Natural killer cell (primary cell): Measurements from ENCODE around the gene NPEPL1. TPM values are rescaled to one million over a fixed set of nuclear protein-coding genes. Genes with fewer than 3 reads are reported as not detected.
A peak's percentile ranks its signal among the peaks of the same experiment; 100 is the strongest.
"Not testable (repeated sequence)": the region's sequence is repeated elsewhere in the genome, so short reads cannot be mapped to it uniquely, and the experiment has no call there.

Source experiments
- ATAC-seq, 3 donors: fragments of 150-1000 bp in 2 of 3; fragments of 200-7000 bp in 1 of 3; cut with Tn5 transposase; 1 replicate in 1 of 3; 2 replicates in 2 of 3; pipeline ENCODE4 v1.10.0; 2021; ENCODE audit warnings: mild to moderate bottlenecking in 2 of 3, moderate library complexity in 2 of 3
- DNase-seq, 2 donors: peaks; one replicate each; pipeline versions ENCODE4 v3.0.0 to v3.0.0-alpha.2; 2013 to 2021; ENCODE audit warnings: mixed read lengths in 1 of 2
- H3K27ac ChIP-seq: one replicate; pipeline ENCODE4 v1.5.1; 2013; ENCODE audit warnings: mild to moderate bottlenecking, low read length
- H3K27me3 ChIP-seq: one replicate; pipeline ENCODE4 v1.6.1; 2013; ENCODE audit warnings: low read length; ENCODE audit not compliant: control insufficient read depth, insufficient read depth
- H3K36me3 ChIP-seq: one replicate; pipeline ENCODE4 v1.6.1; 2013; ENCODE audit warnings: low read length; ENCODE audit not compliant: control insufficient read depth, insufficient read depth
- H3K4me1 ChIP-seq: one replicate; pipeline ENCODE4 v1.6.1; 2013; ENCODE audit warnings: low read length; ENCODE audit not compliant: control insufficient read depth, insufficient read depth
- H3K4me3 ChIP-seq: one replicate; pipeline ENCODE4 v1.5.1; 2013; ENCODE audit warnings: low read length
- H3K9me3 ChIP-seq: one replicate; pipeline ENCODE4 v1.6.1; 2013; ENCODE audit warnings: low read length; ENCODE audit not compliant: control insufficient read depth, insufficient read depth
- H3K27ac Mint-ChIP-seq, 2 donors: one replicate each; pipeline ENCODE4 v1.8.0; 2022; ENCODE audit warnings: mild to moderate bottlenecking in 2 of 2, mixed read lengths in 2 of 2, moderate library complexity in 1 of 2
- H3K27me3 Mint-ChIP-seq, 2 donors: one replicate each; pipeline ENCODE4 v1.8.0; 2022; ENCODE audit warnings: low read depth in 2 of 2, mixed read lengths in 2 of 2
- H3K36me3 Mint-ChIP-seq: one replicate; pipeline ENCODE4 v1.8.0; 2022; ENCODE audit warnings: mixed read lengths
- H3K4me1 Mint-ChIP-seq, 2 donors: one replicate each; pipeline ENCODE4 v1.8.0; 2022; ENCODE audit warnings: mixed read lengths in 2 of 2
- H3K4me3 Mint-ChIP-seq: one replicate; pipeline ENCODE4 v1.8.0; 2022; ENCODE audit warnings: mild to moderate bottlenecking, moderate library complexity, mixed read lengths
- H3K9me3 Mint-ChIP-seq, 2 donors: one replicate each; pipeline ENCODE4 v1.8.0; 2022; ENCODE audit warnings: mixed read lengths in 2 of 2
- WGBS: methylation state at CpG from one replicate; pipeline ENCODE4 v1.1.7; 2013; ENCODE audit warnings: missing lambda C conversion rate; ENCODE audit not compliant: insufficient coverage; 5-methylcytosine and 5-hydroxymethylcytosine counted together
- intact Hi-C: fragments of 100-400 bp; cut with micrococcal nuclease; formaldehyde crosslinking; loops from one replicate; pipeline ENCODE4 v1.14.2; 2022
- total RNA-seq, 4 donors: library from RNA; stranded (reverse); fragments of 120-200 nt in 1 of 4; gene quantifications; one replicate each; pipeline versions ENCODE4 v1.2.3 to v1.2.4, GENCODE V29; 2013 to 2022
- TF ChIP-seq, protein P1 (sequence below): fragments of 200-600 bp; IDR thresholded peaks from one replicate; pipeline ENCODE4 v1.8.0; 2022; ENCODE audit warnings: antibody characterized with exemption

The NPEPL1 gene
- total RNA-seq, 3 donors from 2014 or later (not counting 1 experiment from before 2014, with no cell fraction given), result 66.0 to 83.7 (median 68.4) TPM

DNA sequence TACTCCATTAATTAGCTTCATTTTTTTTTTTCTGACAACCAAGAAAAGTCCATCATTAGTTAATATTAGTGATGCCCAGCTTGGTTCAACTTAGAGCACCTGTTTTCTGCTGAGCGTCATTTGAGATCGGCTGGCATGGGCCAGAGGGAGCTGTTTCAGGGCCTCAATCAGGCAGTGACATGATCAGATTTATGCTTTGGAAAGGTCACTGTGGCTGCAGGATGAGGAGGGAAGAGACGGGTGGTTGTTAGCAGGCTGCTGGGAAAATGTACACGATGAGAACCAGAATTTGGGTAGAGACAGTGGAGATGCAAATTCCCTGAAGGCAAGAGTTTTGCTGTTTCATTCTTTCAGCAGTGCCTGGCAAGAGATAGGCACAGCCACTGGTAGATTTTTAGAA is 45.9 kb upstream of the NPEPL1 start:
- no peak overlapping the region for H3K27ac ChIP-seq
- ATAC-seq (no peak), DNase-seq (no peak)
- TF ChIP-seq, protein P1, sequence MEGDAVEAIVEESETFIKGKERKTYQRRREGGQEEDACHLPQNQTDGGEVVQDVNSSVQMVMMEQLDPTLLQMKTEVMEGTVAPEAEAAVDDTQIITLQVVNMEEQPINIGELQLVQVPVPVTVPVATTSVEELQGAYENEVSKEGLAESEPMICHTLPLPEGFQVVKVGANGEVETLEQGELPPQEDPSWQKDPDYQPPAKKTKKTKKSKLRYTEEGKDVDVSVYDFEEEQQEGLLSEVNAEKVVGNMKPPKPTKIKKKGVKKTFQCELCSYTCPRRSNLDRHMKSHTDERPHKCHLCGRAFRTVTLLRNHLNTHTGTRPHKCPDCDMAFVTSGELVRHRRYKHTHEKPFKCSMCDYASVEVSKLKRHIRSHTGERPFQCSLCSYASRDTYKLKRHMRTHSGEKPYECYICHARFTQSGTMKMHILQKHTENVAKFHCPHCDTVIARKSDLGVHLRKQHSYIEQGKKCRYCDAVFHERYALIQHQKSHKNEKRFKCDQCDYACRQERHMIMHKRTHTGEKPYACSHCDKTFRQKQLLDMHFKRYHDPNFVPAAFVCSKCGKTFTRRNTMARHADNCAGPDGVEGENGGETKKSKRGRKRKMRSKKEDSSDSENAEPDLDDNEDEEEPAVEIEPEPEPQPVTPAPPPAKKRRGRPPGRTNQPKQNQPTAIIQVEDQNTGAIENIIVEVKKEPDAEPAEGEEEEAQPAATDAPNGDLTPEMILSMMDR, result no peak
- 89% methylated on average over 4 of the region's 4 CpGs for WGBS
- intact Hi-C loops, result no loop called here
- no peaks in the 10 kb centered on the region for H3K27me3 ChIP-seq
- H3K4me1 Mint-ChIP-seq, result peaks cover 21 to 23% of the 10 kb centered on the region in 2 donors
- no peaks in the 10 kb centered on the region for H3K36me3 Mint-ChIP-seq
- no peak overlapping the region for H3K4me3 ChIP-seq
- no peak overlapping the region for H3K27ac Mint-ChIP-seq
- no peak overlapping the region for H3K4me3 Mint-ChIP-seq
- no peaks in the 10 kb centered on the region for H3K9me3 Mint-ChIP-seq
- H3K27me3 Mint-ChIP-seq, result peaks cover 0 to 4% of the 10 kb centered on the region in 2 donors
- no peaks in the 10 kb centered on the region for H3K9me3 ChIP-seq
- H3K36me3 ChIP-seq, result no peaks in the 10 kb centered on the region
- peaks cover 10% of the 10 kb centered on the region for H3K4me1 ChIP-seq

DNA sequence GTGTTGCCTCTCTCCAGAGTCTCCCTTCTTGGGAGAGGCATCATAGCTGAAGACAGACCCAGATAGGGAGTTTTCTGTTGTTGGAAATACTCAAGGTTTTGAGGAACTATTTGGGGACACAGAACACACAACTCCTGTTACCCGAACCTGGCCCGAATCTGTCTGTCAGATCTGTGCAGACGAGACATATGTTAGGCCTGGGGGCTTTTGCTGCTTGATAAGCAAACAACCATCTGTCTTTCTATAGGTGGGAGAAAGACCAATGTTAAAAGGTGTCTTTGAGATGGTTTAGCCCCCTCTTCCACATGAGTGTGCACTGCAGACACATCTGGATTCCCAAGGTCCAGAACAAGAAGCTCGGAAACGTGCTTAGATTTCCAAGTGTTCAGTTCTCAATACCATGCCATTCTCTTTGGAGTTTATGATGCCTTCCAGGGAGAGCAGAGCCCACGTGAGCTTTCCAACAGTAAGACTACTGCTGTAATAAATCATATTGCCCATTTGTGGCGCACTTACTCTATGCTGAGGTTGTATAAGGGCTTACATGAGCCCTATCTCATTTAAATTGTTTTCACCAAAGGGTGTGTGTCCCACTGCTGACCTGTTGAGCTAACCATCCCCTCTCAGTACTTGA is 45.3 kb upstream of the NPEPL1 start:
- Histone ChIP-seq H3K27ac (no peak overlapping the region), H3K9me3 (no peaks in the 10 kb centered on the region), H3K36me3 (no peaks in the 10 kb centered on the region), H3K27me3 (no peaks in the 10 kb centered on the region), H3K4me1 (peaks cover 11% of the 10 kb centered on the region), H3K4me3 (no peak overlapping the region)
- peaks cover 0 to 1% of the 10 kb centered on the region in 2 donors for H3K27me3 Mint-ChIP-seq
- H3K4me1 Mint-ChIP-seq, result peaks cover 22 to 25% of the 10 kb centered on the region in 2 donors
- H3K36me3 Mint-ChIP-seq, result no peaks in the 10 kb centered on the region
- 78% methylated on average over 7 of the region's 7 CpGs for WGBS
- no peaks in the 10 kb centered on the region for H3K9me3 Mint-ChIP-seq
- intact Hi-C loops, result no loop called here
- no peak overlapping the region for H3K4me3 Mint-ChIP-seq
- no peak for ATAC-seq
- H3K27ac Mint-ChIP-seq, result no peak overlapping the region
- TF ChIP-seq, protein P1, result no peak
- DNase-seq, result peak in 1 of 2 donors; percentile 39

DNA sequence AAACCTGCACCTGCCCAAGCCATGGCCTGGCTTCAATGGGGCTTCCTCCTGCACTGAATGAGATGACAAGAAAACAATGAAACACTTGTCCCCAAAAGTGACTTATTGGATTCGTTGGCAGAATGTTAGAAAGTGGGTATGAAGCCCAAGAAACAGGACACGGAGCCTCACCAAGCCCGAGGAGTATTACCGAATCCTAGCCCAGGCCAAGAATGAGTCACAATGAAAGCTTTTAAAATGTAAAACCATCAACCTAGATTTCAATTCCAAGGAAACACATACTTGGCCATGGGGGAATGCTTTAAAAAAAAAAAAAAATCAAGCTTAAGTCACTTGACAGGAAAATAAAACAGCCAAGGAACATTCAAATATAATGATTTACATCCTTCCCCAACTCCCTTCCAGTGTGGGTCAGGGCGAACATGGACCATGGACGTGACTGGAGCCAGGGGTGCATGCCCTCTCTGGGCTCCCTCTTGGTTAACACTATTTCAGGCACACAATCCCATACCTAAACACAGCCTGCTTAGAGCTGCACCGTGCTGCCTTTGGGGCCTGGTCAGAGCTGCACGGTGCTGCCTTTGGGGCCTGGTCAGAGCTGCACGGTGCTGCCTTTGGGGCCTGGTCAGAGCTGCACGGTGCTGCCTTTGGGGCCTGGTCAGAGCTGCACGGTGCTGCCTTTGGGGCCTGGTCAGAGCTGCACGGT is 44.7 kb upstream of the NPEPL1 start:
- Mint-ChIP-seq H3K36me3 (no peaks in the 10 kb centered on the region), H3K27ac (no peak overlapping the region), H3K4me3 (no peak overlapping the region), H3K4me1 (peaks cover 29 to 30% of the 10 kb centered on the region in 2 donors), H3K9me3 (no peaks in the 10 kb centered on the region), H3K27me3 (no peaks in the 10 kb centered on the region)
- H3K27ac ChIP-seq, result no peak overlapping the region
- no peak for ATAC-seq
- H3K4me1 ChIP-seq, result peaks cover 13% of the 10 kb centered on the region
- intact Hi-C loops, result no loop called here
- H3K36me3 ChIP-seq, result no peaks in the 10 kb centered on the region
- no peaks in the 10 kb centered on the region for H3K9me3 ChIP-seq
- no peak overlapping the region for H3K4me3 ChIP-seq
- no peaks in the 10 kb centered on the region for H3K27me3 ChIP-seq
- TF ChIP-seq, protein P1, result no peak
- DNase-seq, result no peak
- 97% methylated on average over 7 of the region's 12 CpGs for WGBS

DNA sequence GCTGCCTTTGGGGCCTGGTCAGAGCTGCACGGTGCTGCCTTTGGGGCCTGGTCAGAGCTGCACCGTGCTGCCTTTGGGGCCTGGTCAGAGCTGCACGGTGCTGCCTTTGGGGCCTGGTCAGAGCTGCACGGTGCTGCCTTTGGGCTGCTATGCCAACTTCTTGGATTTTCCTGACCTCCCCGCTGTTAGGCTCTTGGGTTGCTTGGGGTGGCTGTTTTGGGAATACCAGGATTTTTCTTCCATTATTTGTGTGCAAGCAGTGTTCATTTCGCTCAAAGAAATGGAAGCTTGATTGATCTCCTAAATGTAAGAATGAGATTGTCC is 44.1 kb upstream of the NPEPL1 start:
- H3K36me3 Mint-ChIP-seq, H3K9me3 Mint-ChIP-seq, H3K27me3 Mint-ChIP-seq, H3K27ac ChIP-seq, H3K9me3 ChIP-seq, H3K27me3 ChIP-seq, ATAC-seq, intact Hi-C loops, DNase-seq, H3K36me3 ChIP-seq, H3K4me3 ChIP-seq: not testable (repeated sequence)
- peak overlapping the region; percentile 88 for H3K4me3 Mint-ChIP-seq
- over 99% methylated on average over 6 of the region's 6 CpGs for WGBS
- peaks cover 14% of the 10 kb centered on the region for H3K4me1 ChIP-seq
- peaks cover 33 to 36% of the 10 kb centered on the region in 2 donors for H3K4me1 Mint-ChIP-seq
- H3K27ac Mint-ChIP-seq, result peak overlapping the region; percentile 67 to 78
